GM04503 (cell line): ENCODE data around the gene HAUS1.
"Not testable (repeated sequence)": the region's sequence is repeated elsewhere in the genome, so short reads cannot be mapped to it uniquely, and the experiment has no call there.

Experiments used
- DNase-seq: peaks from one replicate; pipeline ENCODE4 v3.0.0-alpha.2; 2012; ENCODE audit warnings: low read depth

HAUS1 gene

DNA sequence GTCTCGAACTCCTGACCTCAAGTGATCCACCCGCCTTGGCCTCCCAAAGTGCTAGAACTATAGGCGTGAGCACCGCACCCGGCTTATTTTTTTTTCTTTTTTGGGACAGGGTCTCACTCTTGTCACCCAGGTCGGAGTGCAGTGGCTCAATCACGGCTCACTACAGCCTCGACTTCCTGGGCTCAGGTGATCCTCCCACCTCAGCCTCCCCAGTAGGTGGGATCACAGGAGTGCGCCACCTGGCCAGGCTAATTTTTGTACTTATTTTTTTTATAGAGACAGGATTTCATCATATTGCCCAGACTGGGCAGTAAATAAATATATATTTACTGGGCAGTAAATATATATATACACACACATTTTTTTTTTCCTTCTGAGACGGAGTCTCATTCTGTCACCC lies 8.7 kb upstream of the HAUS1 start:
- no peak for DNase-seq

DNA sequence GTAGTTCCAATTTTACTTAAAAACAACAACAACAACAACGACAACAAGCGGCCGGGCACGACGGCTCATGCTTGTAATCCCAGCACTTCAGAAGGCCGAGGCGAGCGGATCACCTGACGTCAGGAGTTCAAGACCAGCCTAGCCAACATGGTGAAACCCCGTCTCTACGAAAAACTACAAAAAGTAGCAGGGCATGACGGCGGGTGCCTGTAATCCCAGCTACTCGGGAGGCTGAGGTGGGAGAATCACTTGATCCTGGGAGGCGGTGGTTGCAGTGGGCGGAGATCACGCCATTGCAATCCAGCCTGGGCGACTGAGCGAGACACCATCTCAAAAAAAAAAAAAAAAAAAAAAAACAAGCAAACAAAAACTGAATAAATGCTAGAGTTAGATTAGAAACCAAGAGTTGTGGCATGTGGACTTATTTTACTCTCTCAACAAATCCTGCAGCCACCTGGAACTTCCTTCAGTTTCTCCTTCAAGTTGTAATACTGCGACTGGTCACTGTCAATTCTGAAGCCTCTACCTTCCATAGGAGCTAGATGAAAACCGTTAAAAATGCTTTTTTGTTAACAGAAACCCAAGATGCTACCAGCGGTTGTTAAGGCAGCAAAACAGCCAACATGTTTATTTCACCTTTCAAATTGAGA lies 7.4 kb upstream of the HAUS1 start:
- no peak for DNase-seq

- DNase-seq = no peak
Observed at GRCh38 chr18:46097431-46097800, 6.8 kb upstream of the HAUS1 start.

GRCh38 chr18:46097801-46098615 lies 6.2 kb upstream of the HAUS1 start, which contains the start of gene ATP5F1A:
Gene ATP5F1A, minus strand, starts transcription at chr18:46098296. Its CDS starts 65 bp downstream, at chr18:46098231.
- DNase-seq = peak; percentile 31

GRCh38 chr18:46098616-46098933 lies 5.6 kb upstream of the HAUS1 start:
- no peak for DNase-seq

DNA sequence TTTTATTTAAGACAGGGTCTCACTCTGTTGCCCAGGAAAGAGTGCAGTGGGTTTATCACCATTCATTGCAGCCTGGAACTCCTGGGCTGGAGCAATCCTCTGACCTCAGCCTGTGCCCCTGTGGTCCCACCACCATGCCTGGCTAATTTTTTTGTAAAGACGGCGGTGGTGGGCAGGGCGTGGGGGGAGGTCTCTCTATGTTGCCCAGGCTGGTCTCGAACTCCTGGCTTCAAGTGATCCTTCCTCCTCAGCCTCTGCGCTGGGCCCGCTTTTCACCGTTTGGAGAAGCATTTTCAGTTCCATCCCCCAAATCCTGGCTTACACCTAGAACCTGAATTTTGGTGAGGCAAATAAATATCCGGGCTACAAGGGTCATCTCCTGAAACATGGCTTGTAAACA lies 4.7 kb upstream of the HAUS1 start:
- DNase-seq = no peak

DNA sequence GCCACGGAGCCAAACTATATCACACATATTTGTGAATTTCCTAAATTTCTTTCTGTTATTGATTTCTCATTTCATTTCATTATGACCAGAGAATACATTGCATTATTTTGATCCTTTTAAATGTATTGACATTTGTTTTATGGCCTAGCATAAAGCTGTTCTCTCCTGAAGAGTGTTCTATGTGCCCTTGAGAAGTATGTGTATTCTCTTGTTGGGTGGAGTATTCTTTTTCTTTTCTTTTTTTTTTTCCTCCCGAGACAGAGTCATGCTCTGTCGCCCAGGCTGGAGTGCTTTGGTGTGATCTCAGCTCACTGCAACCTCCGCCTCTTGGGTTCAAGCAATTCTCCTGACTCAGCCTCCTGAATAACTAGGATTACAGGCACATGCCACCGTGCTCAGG lies 5.2 kb downstream of the HAUS1 start:
- no peak for DNase-seq

DNA sequence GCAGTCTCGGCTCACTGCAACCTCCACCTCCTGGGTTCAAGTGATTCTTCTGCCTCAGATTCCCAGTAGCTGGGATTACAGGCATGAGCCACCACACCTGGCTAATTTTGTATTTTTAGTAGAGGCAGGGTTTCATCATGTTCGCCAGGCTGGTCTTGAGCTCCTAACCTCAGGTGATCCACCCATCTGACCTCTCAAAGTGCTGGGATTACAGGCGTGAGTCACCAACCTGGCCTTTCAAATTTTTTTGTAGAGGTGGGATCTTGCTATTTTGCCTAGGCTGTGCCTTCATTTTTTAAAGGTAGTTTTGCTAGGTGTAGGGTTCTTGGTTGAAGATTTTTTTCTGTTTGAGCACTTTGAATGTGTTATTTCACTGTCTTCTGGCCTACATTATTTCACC lies 6.2 kb downstream of the HAUS1 start:
- DNase-seq = no peak

DNA sequence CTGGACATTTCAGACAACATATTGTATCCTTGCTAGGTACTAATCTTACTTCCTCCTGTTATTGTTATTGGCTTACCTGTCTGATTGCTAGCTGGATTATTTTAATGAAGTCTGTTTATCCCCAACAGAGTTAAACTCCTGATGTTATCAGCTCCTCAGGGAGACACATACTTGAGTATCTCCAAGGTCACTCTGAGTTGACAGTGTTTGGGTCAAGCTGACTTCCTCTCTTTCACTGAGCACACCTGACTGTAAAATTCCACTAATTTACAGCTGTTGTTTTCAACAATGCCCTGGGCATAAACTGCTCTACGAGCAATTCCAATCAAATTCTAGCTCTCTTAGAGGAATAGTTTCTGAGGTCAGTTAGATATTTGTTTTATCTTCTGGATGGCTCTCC lies 9.6 kb downstream of the HAUS1 start:
- no peak for DNase-seq

GRCh38 chr18:46126625-46127024 lies 22.4 kb downstream of the HAUS1 start:
- DNase-seq = not testable (repeated sequence)

- DNase-seq = no peak
Observed at GRCh38 chr18:46130061-46130460, 25.9 kb downstream of the HAUS1 start.

- DNase-seq = not testable (repeated sequence)
Observed at GRCh38 chr18:46130549-46130948, 26.4 kb downstream of the HAUS1 start.

DNA sequence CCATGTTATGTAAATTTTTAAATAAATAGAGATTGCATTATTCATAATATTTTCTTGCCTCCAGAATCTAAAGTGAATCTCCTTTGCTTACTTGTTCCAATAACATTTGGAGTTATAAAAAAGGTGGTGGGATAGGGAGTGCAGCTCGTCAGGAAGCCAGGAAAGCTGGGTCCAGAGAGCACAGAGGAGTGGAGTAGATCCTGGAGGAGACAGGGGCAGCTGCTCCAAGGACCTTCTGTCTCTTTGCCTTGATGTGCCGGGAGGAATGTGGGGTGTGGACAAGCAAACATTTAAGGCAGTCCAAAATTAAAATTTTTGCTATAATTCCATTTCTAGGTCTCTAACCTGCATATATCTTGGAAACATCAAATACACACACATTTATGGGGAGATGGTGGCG lies 29.3 kb downstream of the HAUS1 start:
- DNase-seq = no peak

DNA sequence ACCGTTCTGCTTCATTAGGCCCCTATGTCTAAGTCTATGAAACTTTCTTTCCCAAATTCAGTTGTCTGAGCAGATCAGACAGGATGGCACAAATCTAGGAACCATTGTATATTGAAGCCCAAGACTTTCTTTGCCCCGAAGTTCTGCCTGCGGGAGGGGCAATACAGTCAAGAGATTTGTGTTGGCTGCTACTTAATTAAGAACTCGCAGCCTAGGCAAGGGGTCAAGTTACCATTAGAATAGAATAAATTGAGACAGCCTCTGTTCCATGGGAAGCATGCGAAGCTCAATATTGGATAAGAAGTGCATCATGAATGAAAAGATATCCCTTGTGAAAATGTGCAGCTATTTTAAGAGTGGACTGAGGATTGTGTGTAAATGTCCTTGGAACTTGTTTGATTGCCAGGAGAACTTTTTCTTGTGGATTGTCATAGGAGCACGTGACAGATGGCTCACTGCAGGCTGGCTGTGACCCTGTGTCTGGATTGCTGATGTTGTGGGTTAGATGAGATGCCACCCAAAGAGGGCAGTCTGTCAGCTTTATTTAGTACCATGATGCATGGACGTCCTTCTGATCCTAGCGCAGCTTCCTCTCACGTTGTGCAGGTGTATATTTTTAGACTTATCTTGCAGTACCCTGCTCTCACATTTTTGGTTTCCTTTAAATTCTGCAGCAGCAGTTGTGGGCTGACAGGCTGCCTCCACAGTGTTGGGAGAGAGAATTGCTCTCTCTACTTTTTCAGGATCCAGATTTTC lies 30.9 kb downstream of the HAUS1 start:
- no peak for DNase-seq

DNA sequence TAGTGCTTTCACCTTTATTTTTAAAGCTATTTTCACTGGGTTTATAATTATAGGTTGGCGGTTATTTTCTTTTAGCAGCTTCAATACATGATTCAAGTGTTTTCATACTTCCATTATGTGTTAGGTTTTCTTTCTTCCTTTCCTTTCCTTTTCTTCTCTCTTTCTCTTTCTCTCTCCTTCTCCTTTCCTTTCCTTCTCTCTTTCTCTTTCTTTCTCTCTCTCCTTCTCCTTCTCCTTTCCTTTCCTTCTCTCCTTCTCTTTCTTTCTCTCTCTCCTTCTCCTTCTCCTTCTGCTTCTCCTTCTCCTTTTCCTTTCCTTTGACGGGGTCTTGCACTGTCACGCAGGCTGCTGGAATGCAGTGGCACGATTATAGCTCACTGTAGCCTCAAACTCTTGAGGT lies 36.0 kb downstream of the HAUS1 start:
- DNase-seq = no peak

DNA sequence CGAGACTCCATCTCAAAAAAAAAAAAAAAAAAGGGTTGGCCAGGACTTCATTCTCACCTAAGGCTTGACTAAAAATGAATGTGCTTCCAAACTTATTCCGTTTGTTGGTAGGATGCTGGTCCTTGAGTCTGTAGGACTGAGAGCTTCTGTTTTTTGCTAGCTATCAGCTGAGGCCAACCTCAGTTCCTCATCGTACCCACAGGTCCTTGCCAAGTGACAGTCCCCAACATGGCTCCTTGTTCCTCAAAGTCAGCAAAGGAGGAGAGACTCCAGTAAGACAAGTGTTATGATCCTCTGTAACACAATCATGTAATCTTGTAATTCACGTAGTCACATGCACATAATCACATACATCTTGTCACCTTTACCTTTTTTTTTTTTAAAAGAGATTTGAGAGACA lies 37.0 kb downstream of the HAUS1 start:
- DNase-seq = no peak

DNA sequence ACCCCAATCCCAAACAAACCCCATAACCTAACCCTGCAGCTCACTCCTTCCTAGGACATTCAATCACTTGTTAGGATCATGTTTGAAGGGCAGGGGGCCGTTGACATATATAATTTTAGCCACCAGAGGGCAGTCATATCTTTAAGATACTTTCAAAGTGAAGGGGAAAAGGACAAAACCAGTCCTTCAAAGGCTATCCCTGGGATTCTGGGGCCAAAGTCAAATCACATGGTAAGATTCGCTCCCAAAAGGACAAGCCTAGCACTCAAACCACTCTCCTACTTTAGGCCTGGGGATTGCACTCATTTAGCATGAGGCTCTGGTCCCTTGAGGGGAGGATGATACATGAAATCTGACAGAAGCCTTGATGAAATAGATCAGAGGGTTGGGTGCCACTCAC lies 44.6 kb downstream of the HAUS1 start:
- DNase-seq = no peak

DNA sequence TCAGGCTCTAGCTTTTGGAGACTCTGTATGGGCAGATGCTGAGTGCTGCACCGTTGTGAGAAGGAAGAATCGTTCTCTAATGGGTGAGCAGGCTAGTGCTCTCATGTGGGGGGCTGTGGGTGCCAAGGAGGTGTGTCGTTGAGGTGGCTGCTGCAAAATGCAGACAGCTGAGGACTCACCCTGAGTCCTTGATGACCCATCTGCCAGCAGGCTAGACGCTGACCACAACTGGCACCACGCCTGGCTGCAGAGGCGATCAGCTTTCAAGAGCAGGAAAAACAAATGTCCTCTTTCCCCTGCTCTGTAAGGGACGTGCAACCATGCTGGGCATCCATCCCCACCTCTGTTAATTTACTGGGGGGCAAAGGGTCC lies 48.2 kb downstream of the HAUS1 start:
- no peak for DNase-seq

- DNase-seq = no peak
Observed at GRCh38 chr18:46152808-46153617, 48.8 kb downstream of the HAUS1 start.

DNA sequence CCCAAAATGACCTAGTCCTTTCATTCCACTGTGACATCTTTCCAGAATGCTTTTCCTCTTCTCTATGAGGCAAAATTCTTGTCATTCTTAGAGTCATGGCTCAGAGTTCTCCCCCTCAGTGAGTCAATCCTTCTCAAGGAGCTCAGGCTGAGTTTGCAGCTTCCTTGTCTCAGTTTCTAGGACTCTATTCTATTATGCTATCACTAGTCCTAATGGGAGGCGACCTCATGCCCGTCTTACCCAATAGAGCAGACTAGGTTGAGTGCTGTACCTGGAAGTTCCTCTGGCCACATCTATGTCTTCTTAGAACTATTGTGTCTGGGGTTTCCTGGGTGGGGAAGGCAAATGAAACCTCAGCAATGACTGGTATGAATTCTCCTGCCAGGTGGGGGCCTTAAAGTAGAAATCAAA lies 51.5 kb downstream of the HAUS1 start:
- DNase-seq = peak; percentile 95

DNA sequence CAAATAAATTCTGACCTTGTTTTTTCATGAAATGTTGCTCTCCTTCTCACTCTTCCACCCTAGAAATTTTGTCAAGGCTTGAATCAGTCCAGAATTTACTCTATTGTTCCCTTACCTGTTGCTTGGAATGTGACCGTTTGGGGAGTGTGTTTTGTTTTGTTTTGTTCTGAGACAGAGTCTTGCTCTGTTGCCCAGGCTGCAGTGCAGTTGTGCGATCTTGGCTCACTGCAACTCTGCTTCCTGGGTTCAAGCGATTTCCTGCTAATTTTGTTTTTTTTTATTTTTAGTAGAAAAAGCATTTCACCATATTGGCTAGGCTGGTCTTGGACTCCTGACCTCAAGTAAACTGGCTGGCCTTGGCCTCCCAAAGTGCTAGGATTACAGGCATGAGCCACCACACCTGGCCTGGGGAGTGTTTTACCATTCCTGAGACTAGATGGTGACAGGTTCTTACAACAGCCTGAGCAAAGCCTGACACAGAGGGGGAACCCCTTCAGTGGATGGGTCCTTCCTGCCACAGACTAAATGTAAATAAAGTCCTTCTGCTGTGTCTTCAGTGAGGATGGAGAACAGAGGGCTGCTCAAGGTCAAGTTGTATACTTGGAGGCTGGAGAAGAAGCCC lies 52.0 kb downstream of the HAUS1 start:
- no peak for DNase-seq

- DNase-seq = no peak
Observed at GRCh38 chr18:46156843-46157242, 52.7 kb downstream of the HAUS1 start.
